GM21723 (cell line): ENCODE data around the gene USF1.
"Not testable (repeated sequence)": the region's sequence is repeated elsewhere in the genome, so short reads cannot be mapped to it uniquely, and the experiment has no call there.

Source experiments
- ATAC-seq: cut with Tn5 transposase; IDR thresholded peaks from one replicate; pipeline ENCODE4 v1.9.1; 2021; ENCODE audit warnings: mild to moderate bottlenecking, moderate library complexity; ENCODE audit not compliant: unreplicated experiment

Gene USF1

DNA sequence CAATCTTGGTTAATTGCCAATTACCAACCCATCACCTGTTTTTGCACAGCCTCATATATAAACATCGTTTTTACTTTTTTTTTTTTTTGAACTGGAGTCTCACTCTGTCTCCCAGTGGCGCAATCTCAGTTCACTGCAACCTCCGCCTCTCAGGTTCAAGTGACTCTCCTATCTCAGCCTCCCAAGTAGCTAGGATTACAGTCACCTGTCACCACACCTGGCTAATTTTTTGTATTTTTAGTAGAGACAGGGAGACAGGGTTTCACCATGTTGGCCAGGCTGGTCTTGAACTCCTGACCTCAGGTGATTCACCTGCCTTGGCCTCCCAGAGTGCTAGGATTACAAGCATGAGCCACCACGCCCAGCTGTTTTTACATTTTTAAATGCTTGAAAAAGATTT is 53.7 kb downstream of the USF1 start:
- ATAC-seq: not testable (repeated sequence)
